NCI-H2081 treated with DMSO at 0.1 percent for 48 hours (cell line): ENCODE results near the gene CDAN1.
"Not testable (repeated sequence)": the region's sequence is repeated elsewhere in the genome, so short reads cannot be mapped to it uniquely, and the experiment has no call there.

ENCODE experiments used
- DNase-seq: peaks from one replicate; lab custom pipeline; 2025; lab: John Stamatoyannopoulos, UW

Gene CDAN1

DNA sequence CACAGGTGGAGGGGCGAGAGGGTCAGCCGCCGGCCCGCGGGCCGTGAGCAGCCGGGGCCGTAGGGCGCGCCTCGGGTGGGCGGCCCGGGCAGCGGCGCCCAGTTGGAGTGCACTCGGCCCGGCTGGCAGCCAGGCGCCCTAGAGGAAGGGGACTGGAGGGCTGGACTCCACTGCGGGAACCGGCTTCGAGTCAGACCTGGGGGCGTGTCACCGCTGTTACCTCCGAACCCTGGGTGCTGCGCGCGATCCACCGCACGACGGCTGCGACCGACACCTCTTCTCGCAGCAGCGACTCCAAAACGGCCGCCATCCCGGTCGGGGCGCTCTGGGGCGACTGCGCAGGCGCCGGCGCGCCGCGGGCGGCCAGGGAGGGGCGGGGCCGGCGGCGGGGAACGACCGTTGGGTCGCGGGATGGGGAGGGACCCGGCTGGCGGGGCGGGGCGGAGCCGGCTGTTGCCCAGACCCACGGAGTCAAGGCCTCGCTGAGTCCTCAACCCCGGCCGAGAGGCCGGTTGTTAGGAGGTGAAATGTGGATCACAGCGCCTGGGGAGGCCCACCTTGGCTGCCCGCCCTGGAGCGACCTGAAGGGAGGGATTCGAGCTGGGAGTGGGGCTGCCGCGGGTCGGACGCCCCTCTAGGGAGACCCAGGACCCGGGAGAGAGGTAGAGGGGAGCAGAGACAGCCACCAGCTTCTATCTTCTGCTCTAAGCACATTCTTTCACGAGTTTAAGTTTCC is at the start of gene CDAN1:
Gene CDAN1 (minus strand): TSS at position 336 of the 736 bp plus-strand sequence. CDS start 26 bp downstream, at position 310.
- no peak for DNase-seq

DNA sequence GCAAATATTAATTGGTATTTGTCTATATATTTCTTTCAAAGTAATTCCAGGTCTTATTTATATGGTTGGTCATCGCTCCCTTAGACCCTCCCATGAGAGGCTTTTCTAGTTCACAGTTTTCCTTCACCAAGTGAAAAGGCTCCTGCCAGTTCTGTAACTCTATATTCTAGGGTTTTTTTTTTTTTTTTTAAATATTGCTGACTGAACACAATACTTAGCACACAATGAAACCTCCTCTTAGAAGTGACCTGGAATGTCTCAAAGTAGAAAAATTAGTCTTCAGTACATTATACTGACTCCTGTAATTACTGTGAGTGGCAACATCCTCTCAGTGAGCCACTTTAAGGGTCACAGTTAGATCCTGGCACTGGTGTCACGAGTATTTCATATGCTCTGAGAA is 48.6 kb upstream of the CDAN1 start:
- no peak for DNase-seq

DNA sequence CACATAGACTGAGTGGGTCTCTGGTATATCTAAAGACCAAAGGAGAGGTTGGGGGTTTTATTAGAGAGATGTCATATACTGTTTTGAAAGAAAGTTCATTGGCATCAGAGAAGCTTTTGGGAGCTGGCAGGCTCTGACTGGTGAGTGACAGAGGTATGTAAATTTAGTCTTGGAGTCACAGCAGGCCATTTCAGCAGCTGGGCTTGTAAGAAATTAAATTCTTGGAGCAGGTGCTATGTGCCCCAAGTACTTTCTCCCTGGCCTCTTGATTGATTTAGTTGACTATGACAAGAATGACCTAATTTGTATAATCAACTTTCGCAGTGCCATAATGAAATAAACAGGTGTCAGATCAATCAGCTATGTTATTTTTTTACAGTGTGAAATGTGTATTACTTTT is 47.8 kb upstream of the CDAN1 start:
- no peak for DNase-seq

GRCh38 chr15:42782716-42783115 is 45.8 kb upstream of the CDAN1 start:
- DNase-seq, result no peak

DNA sequence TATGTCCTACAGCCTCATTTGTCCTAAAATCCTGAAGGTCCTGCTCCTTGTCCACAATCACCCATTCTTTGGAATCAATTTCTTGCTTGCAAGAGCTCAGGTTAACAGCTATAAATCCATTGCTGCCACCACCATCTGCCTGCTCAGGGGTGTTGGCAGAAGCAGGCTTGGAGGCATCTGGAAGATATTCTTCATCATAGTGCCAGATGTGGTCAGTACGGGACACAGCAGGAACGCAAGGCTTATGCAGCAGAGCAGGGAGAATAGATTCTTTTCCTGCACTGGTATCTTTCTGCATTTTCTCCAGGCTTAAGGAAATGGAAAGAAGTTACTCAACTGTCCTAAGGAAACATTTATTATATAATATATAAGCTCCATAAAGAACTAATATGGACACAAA is 38.5 kb upstream of the CDAN1 start:
- no peak for DNase-seq

DNA sequence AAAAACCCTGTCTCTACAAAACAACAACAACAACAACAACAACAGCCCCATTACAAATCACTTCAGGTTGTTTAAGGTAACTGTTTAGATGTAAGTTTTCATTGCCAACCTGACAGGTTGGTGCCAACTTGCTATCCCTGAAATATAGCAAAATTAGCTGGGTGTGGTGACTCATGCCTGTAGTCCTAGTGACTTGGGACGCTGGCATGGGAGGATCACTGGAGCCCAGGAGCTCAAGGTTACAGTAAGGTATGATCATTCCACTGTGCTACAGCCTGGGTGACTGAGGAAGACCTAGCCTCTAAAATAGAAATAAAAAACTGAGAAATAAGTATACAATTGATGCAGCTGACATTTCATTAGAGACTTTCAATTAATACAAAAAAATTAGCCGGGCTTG is 36.0 kb upstream of the CDAN1 start:
- no peak for DNase-seq

- DNase-seq, result no peak
Measured at GRCh38 chr15:42772144-42772543, 35.2 kb upstream of the CDAN1 start.

- not testable (repeated sequence) for DNase-seq
Measured at GRCh38 chr15:42766109-42766508, 29.2 kb upstream of the CDAN1 start.

- not testable (repeated sequence) for DNase-seq
Measured at GRCh38 chr15:42764154-42764731, 27.3 kb upstream of the CDAN1 start.

DNA sequence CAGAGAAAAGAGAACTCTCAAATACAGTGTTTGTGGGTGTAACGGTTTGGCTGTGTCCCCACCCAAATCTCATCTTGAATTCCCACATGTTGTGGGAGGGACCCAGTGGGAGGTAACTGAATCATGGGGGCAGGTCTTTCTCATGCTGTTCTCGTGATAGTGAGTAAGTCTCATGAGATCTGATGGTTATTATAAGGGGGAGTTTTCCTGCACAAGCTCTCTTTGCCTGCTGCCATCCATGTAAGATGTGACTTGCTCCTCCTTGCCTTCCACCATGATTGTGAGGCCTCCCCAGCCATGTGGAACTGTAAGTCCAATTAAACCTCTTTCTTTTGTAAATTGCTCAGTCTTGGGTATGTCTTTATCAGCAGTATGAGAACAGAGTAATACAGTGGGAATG is 24.9 kb upstream of the CDAN1 start:
- DNase-seq, result not testable (repeated sequence)

- DNase-seq, result no peak
Measured at GRCh38 chr15:42760759-42761158, 23.8 kb upstream of the CDAN1 start.

DNA sequence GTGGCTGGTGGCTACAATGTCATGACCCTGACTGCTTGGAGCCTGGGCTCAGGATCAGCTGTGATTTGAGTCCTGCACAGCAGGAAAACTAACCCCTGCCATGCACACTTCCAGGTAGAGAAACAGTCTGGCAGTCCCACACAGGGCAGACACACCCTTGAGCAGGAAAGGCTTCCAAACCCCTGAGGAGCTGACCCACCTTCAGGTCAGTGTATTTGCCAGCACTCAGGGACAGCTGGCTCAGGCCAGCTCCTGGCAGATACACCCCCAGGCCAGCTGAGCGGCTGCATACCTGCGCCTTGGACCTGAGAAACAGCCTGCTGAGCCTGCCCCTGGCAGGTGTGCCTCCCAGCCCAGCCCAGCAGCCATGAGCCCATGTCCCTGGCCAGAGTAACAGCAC is 22.2 kb upstream of the CDAN1 start:
- DNase-seq, result no peak

- DNase-seq, result no peak
Measured at GRCh38 chr15:42750306-42750705, 13.4 kb upstream of the CDAN1 start.

DNA sequence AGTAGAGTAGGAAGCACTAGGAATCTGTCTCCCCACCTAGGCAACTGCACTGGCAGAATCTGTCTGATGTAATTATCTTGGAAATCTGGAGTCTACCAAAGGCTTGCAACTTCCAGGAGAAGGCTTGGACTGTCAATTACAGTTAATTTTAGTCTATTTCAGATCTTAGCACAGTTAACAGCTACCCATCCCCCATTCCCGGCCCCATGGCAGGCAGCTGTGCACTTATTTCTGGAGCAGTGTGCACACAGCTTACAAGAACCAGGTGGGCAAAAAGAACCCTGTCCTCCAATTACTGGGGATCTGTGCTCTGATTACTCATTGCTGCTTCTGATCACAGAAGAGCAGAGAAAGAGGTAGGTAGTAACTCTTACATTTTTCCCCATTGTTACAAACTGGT is 12.3 kb upstream of the CDAN1 start:
- DNase-seq, result no peak

DNA sequence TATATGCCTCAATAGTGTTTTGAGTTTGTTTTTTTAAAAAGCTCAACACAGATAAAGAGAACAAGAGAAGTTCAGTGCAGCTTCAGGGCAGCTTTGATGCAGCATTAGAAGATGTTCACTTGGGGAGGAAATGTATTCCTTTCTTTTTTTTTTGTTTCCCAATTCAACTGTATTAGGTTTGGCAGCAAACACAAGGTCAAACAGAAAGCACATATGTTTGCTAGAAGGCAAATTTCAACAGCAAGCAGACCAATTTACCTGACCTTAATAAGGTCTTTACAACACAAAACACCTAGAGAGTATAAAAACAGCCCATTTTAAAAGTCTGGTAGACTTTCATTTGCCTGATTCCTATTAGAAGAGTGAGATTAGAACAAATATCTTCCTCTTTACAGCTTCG is 7.3 kb upstream of the CDAN1 start:
- no peak for DNase-seq

DNA sequence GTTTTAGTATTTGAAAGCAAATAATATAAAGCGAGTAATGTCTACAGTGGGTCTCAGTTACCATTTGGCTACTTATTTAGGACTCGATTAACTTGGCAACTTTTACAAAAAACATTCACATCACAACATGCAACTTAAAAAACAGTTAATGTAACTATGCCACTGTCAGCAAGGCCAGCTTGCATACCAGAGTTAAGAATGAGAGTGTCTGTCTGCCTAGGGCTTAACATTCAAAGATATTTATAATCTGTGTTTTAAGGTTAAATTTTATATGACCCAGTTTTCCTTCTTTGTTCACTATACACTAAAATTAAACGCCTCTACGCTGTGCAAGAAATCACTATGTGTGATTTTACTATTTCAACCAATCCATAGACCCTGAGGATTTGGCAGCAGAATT is 5.2 kb upstream of the CDAN1 start:
- DNase-seq, result no peak

DNA sequence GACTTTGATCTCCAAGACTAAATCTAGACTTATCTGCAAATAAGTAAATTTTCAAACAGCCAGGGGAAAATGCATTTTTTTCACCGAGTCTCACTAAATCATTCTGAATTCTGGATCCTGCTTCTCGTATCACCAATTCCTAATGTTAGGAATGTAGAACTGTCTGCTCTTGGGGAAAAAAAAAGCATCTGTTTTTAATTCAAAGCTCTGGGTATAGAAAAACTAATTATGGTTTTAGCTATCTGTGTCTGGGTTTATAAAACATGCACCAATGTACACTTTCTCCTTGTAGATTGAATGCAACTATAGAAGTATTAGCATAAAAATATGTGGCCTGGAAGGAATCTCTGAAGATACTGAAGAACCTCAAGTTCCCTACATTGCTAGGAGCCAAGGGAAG is 4.8 kb upstream of the CDAN1 start:
- no peak for DNase-seq

DNA sequence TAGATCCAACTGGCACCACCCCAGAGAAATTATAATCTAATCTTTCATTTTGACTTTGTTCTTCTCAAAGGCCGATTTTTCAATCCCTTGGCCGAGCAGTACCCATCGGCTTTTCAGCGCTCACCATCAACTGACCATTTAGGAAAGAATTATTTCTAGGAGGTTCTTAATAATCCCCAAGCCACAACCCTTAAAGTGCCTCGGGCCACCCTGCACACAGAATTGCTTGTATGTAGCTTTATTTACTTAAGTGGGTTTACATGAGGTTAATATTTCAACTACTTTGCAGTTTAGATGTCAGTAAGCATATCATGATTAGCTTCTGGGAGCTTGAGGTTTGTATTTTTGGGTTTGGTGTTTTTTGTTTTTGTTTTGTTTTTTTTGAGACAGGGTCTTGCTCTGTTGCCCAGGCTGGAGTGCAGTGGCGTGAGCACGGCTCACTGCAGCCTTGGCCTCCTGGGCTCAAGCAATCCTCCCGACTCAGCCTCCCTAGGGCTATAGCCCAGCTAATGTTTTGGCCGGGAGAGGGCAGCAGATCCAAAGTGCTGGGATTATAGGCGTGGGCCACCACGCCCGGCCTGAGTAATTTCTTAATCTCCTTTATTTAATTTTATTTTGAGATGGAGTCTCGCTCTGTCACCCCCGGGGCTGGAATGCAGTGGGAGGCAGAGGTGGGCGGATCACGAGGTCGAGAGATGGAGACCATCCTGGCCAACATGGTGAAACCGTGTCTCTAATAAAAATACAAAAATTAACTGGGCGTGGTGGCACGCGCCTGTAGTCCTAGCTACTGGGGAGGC is 801 bp upstream of the CDAN1 start:
- no peak for DNase-seq

GRCh38 chr15:42736178-42736792 is 643 bp downstream of the CDAN1 start:
- DNase-seq, result no peak

- no peak for DNase-seq
Measured at GRCh38 chr15:42735382-42736165, 1.4 kb downstream of the CDAN1 start.

- no peak for DNase-seq
Measured at GRCh38 chr15:42734076-42734672, 2.8 kb downstream of the CDAN1 start.
